DOHH2 (cell line): ENCODE measurements around the gene FAM20A.

Experiments
- CTCF ChIP-seq: fragments of 200-600 bp; sonication (generic); IDR thresholded peaks from one replicate; pipeline ENCODE4 v1.5.1; 2014; ENCODE audit warnings: antibody characterized with exemption, mild to moderate bottlenecking, low read depth, low read length; ENCODE audit not compliant: poor library complexity, severe bottlenecking
- EZH2phosphoT487 ChIP-seq: fragments of 200-600 bp; sonication (generic); IDR thresholded peaks from 2 replicates; pipeline ENCODE4 v1.6.1; 2017; ENCODE audit warnings: borderline replicate concordance, mild to moderate bottlenecking, antibody characterized with exemption, low read length, moderate library complexity, mixed read lengths

GRCh38 chr17:68598074-68598473 is 3.1 kb downstream of the FAM20A start:
- TF ChIP-seq EZH2phosphoT487 (no peak), CTCF (no peak)
